Neural progenitor cell (in vitro differentiated cells): Measurements from ENCODE around the gene PJVK. TPM values are rescaled to one million over a fixed set of nuclear protein-coding genes. Genes with fewer than 3 reads are reported as not detected.
A peak's percentile ranks its signal among the peaks of the same experiment; 100 is the strongest.

Source experiments
- DNase-seq: peaks from one replicate; pipeline ENCODE4 v3.0.0-alpha.2; 2016; ENCODE audit warnings: low spot score
- H2AFZ ChIP-seq: fragments of 200-600 bp; sonication (generic); replicated peaks from 2 replicates; pipeline ENCODE4 v1.6.1; 2016; ENCODE audit warnings: antibody characterized with exemption
- H3F3A ChIP-seq: fragments of 200-600 bp; sonication (generic); 2 replicates; pipeline ENCODE4 v1.6.1; 2016; ENCODE audit warnings: antibody characterized with exemption, low read depth
- H3K27ac ChIP-seq: fragments of 200-600 bp; sonication (generic); 2 replicates; pipeline ENCODE4 v1.5.1; 2016; ENCODE audit warnings: mild to moderate bottlenecking
- H3K27me3 ChIP-seq: fragments of 200-600 bp; sonication (generic); 2 replicates; pipeline ENCODE4 v1.6.1; 2016; ENCODE audit warnings: mild to moderate bottlenecking, moderate library complexity
- H3K36me3 ChIP-seq: fragments of 200-600 bp; sonication (generic); 2 replicates; pipeline ENCODE4 v1.5.1; 2016
- H3K4me1 ChIP-seq: fragments of 200-600 bp; sonication (generic); 2 replicates; pipeline ENCODE4 v1.6.1; 2016; ENCODE audit warnings: mixed run types
- H3K4me2 ChIP-seq: fragments of 200-600 bp; sonication (generic); 2 replicates; pipeline ENCODE4 v1.6.1; 2016
- H3K4me3 ChIP-seq: fragments of 200-600 bp; sonication (generic); 2 replicates; pipeline ENCODE4 v1.5.1; 2016
- H3K79me2 ChIP-seq: fragments of 200-600 bp; sonication (generic); 2 replicates; pipeline ENCODE4 v1.6.1; 2016; ENCODE audit warnings: low read depth
- H3K9ac ChIP-seq: fragments of 200-600 bp; sonication (generic); 2 replicates; pipeline ENCODE4 v1.6.1; 2016
- H3K9me3 ChIP-seq: fragments of 200-600 bp; sonication (generic); 2 replicates; pipeline ENCODE4 v1.5.1; 2016; ENCODE audit warnings: low read depth
- H4K20me1 ChIP-seq: fragments of 200-600 bp; sonication (generic); 2 replicates; pipeline ENCODE4 v1.6.1; 2016; ENCODE audit warnings: low read depth
- H3K27ac Mint-ChIP-seq: 3 replicates; pipeline ENCODE4 v1.8.0; 2021; ENCODE audit warnings: mixed read lengths
- H3K27me3 Mint-ChIP-seq: 2 replicates; pipeline ENCODE4 v1.8.0; 2022; ENCODE audit warnings: low read depth, mild to moderate bottlenecking, inconsistent platforms, moderate library complexity, mixed read lengths; ENCODE audit not compliant: insufficient read depth
- H3K36me3 Mint-ChIP-seq: 3 replicates; pipeline ENCODE4 v1.8.0; 2021; ENCODE audit warnings: mixed read lengths
- H3K4me1 Mint-ChIP-seq: 3 replicates; pipeline ENCODE4 v1.8.0; 2021; ENCODE audit warnings: mixed read lengths
- H3K4me3 Mint-ChIP-seq: 3 replicates; pipeline ENCODE4 v1.8.0; 2021; ENCODE audit warnings: mild to moderate bottlenecking, moderate library complexity, mixed read lengths
- H3K9me3 Mint-ChIP-seq: 3 replicates; pipeline ENCODE4 v1.8.0; 2020; ENCODE audit warnings: mixed read lengths
- CTCF ChIP-seq: fragments of 200-600 bp; sonication (generic); IDR thresholded peaks from 2 replicates; pipeline ENCODE4 v1.5.1; 2017; ENCODE audit warnings: antibody characterized with exemption, mild to moderate bottlenecking
- EZH2 ChIP-seq: fragments of 200-600 bp; sonication (generic); IDR thresholded peaks from 2 replicates; pipeline ENCODE4 v1.6.1; 2017; ENCODE audit warnings: antibody characterized with exemption, mild to moderate bottlenecking, moderate library complexity
- EZH2phosphoT487 ChIP-seq: fragments of 200-600 bp; sonication (generic); IDR thresholded peaks from 2 replicates; pipeline ENCODE4 v1.6.1; 2017; ENCODE audit warnings: antibody characterized with exemption
- total RNA-seq: library from RNA; depleted of rRNA; stranded (reverse); fragments of >200 nt; gene quantifications from 2 replicates; pipeline ENCODE4 v1.2.3, GENCODE V29; 2015; ENCODE audit warnings: low replicate concordance

Gene PJVK
- total RNA-seq, 1 donor from 2014 or later, result 3.0 TPM

- Histone ChIP-seq H3K27me3 (peaks cover 7% of the 10 kb centered on the region), H4K20me1 (peaks cover 17% of the 10 kb centered on the region), H3K4me3 (peak overlapping the region; percentile 90), H2AFZ (no peak overlapping the region), H3K4me1 (peaks cover 23% of the 10 kb centered on the region), H3K27ac (no peak overlapping the region), H3K9ac (no peak overlapping the region), H3K9me3 (no peaks in the 10 kb centered on the region), H3K4me2 (peak overlapping the region; percentile 94), H3K79me2 (peaks cover 58% of the 10 kb centered on the region), H3F3A (peaks cover 22% of the 10 kb centered on the region), H3K36me3 (no peaks in the 10 kb centered on the region)
- Mint-ChIP-seq H3K27ac (peak overlapping the region; percentile 94), H3K4me1 (peaks cover 26% of the 10 kb centered on the region), H3K4me3 (peak overlapping the region; percentile 92), H3K27me3 (no peaks in the 10 kb centered on the region), H3K36me3 (no peaks in the 10 kb centered on the region), H3K9me3 (no peaks in the 10 kb centered on the region)
- TF ChIP-seq EZH2phosphoT487 (no peak), EZH2 (no peak), CTCF (no peak)
- DNase-seq, result no peak
Measured at GRCh38 chr2:178479275-178479616, 28.1 kb downstream of the PJVK start.

- peaks cover 31% of the 10 kb centered on the region for H3K4me1 Mint-ChIP-seq
- Histone ChIP-seq H3K36me3 (no peaks in the 10 kb centered on the region), H3K4me2 (peak overlapping the region; percentile 91), H3K79me2 (peaks cover 62% of the 10 kb centered on the region), H3K27ac (no peak overlapping the region), H3K4me3 (peak overlapping the region; percentile 90), H2AFZ (peak overlapping the region; percentile 80), H3K9ac (peak overlapping the region; percentile 71), H3F3A (peaks cover 22% of the 10 kb centered on the region), H3K4me1 (peaks cover 23% of the 10 kb centered on the region), H4K20me1 (peaks cover 22% of the 10 kb centered on the region), H3K9me3 (no peaks in the 10 kb centered on the region), H3K27me3 (peaks cover 7% of the 10 kb centered on the region)
- peak overlapping the region; percentile 92 for H3K4me3 Mint-ChIP-seq
- TF ChIP-seq EZH2 (no peak), CTCF (no peak), EZH2phosphoT487 (no peak)
- H3K36me3 Mint-ChIP-seq, result no peaks in the 10 kb centered on the region
- H3K9me3 Mint-ChIP-seq, result no peaks in the 10 kb centered on the region
- H3K27me3 Mint-ChIP-seq, result no peaks in the 10 kb centered on the region
- no peak overlapping the region for H3K27ac Mint-ChIP-seq
- DNase-seq, result no peak
Measured at GRCh38 chr2:178479758-178480226, 28.6 kb downstream of the PJVK start.

GRCh38 chr2:178480227-178481181 is 29.3 kb downstream of the PJVK start, which contains the start of gene PLEKHA3:
PLEKHA3 (plus strand) TSS chr2:178480457; CDS start chr2:178480870, 413 bp downstream.
- peak within 1 kb of the TSS; percentile 94 for H3K4me2 ChIP-seq
- H3K27ac ChIP-seq, result peak within 1 kb of the TSS; percentile 88
- peaks cover 7% of the 10 kb centered on the region for H3K27me3 ChIP-seq
- H3K9me3 Mint-ChIP-seq, result no peaks in the 10 kb centered on the region
- H3K36me3 Mint-ChIP-seq, result peaks cover 1% of the 10 kb centered on the region
- H3K9ac ChIP-seq, result peak within 1 kb of the TSS; percentile 71
- peaks cover 23% of the 10 kb centered on the region for H3K4me1 ChIP-seq
- H3K27ac Mint-ChIP-seq, result peak within 1 kb of the TSS; percentile 97
- peaks cover 31% of the 10 kb centered on the region for H3K4me1 Mint-ChIP-seq
- peak within 1 kb of the TSS; percentile 90 for H3K4me3 ChIP-seq
- H3F3A ChIP-seq, result peaks cover 22% of the 10 kb centered on the region
- no peaks in the 10 kb centered on the region for H3K27me3 Mint-ChIP-seq
- DNase-seq, result peak; percentile 91
- peak within 1 kb of the TSS; percentile 98 for H3K4me3 Mint-ChIP-seq
- peak within 1 kb of the TSS; percentile 80 for H2AFZ ChIP-seq
- no peak for TF ChIP-seq EZH2
- TF ChIP-seq EZH2phosphoT487, result peak; percentile 55
- peaks cover 62% of the 10 kb centered on the region for H3K79me2 ChIP-seq
- no peaks in the 10 kb centered on the region for H3K36me3 ChIP-seq
- peaks cover 22% of the 10 kb centered on the region for H4K20me1 ChIP-seq
- no peaks in the 10 kb centered on the region for H3K9me3 ChIP-seq
